Right renal cortex interstitium (tissue), 3 donors: Measurements from ENCODE around the gene ADSL. TPM values are rescaled to one million over a fixed set of nuclear protein-coding genes. Genes with fewer than 3 reads are reported as not detected.

Experiments used
- DNase-seq, 3 donors: peaks; one replicate each; pipeline ENCODE4 v3.0.0-alpha.2; 2013; ENCODE audit warnings: low read depth in 3 of 3, low spot score in 2 of 3
- polyA plus RNA-seq, 3 donors: library from polyadenylated mRNA; unstranded; fragments of 120-200 nt; gene quantifications; one replicate each; pipeline ENCODE4 v1.2.1, GENCODE V29; 2013; ENCODE audit not compliant: insufficient read length in 3 of 3

Gene ADSL
- polyA plus RNA-seq, 3 donors = 104 to 109 (median 104) TPM

DNA sequence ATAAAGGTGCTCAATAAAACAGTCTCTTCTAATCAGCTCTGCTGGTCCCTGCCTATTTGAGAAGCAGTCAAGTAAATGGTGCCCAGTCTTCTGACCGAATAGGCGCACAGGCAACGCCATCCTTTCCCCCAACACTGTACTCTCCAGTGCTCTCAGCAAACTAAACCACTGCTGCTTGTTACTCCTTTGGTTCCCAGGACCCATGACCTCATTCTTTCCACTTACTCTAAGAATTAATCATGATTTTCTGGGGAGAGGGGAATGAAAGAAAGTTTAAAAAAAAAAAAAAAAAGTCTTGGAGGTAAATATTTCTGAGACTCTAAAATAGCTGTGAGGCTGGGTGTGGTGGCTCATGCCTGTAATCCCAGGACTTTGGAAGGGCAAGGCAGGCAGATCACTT, 87.8 kb downstream of the ADSL start:
- no peak for DNase-seq

DNA sequence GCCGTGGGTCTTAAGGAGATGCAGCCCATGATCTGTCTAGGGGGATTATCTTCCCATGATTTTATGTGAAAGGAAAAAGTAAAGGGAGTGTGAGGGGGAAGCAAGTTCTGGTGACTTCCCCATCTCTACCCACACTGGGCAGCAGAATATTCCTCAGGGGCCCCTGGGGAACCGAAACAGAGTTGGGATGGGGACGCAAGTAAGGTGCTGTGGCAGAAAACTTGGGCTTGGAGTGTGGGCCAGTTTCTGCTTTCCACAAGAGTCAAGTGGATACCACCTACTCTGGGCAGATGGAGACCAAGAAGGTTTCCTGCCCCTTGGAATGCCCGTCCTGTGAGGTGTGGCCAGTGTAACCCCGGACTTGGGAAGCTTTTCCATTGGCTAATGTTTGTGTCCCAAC, 88.4 kb downstream of the ADSL start:
- DNase-seq = no peak

DNA sequence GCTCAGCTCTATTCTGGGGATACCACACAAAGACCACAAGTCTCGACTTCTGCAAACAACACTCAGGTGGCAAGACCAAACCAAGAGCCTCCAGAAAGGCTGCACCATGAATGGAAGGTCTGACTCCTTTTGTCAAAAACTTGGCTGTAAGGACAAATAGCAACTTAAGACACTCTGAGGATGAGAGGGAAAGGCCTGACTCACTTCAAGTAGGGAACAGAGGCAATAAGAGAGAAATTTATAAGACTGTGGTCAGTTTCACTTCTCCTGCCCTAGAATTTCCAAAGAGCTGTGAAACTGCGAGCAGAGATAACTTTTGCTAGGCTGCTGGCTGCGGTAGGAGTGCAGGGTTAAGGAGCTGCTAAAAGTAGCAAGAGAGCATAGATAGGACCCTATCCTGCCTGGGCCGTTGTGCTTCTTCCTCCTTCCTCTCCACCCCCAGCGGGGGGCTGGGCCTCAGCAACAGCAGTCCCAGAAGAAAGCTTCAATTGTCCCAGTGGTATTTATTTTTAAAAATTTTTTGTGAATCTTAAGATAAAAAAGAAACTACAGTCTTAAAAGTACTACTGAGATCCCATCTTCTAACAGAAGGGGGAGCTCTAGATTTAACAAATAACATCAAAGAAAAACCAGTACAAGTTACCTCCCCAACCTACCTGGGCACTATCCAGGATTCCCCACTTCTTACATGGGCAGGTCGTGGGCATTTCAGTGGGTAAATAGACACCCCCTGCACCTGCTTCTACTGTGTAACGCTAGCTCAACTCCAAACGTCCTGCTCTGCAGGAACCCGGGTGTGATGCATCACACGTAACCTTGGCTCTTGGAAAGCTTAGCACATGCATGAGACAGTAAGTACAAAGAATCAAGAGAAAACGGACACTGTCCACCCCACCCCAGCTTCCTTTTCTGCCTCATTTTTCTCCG, 90.5 kb downstream of the ADSL start:
- DNase-seq = peak in 2 of 3 donors; percentile 40 to 51

Other genes with a start within 250 kb of the ADSL start
- gene TNRC6B, start 168.6 kb upstream of the ADSL start, polyA plus RNA-seq = 10 to 100 TPM; 11.9 to 14.6 (median 13.0) TPM
- gene SGSM3, start 24.1 kb downstream of the ADSL start, polyA plus RNA-seq = 10 to 100 TPM; 48.4 to 54.7 (median 53.5) TPM